ENCODE results near the gene TMEM132E. TPM values are rescaled to one million over a fixed set of nuclear protein-coding genes. Genes with fewer than 3 reads are reported as not detected.

Gene TMEM132E
- total and polyA plus RNA-seq, 11 donors = 0.04 to 0.20 (median 0.09) TPM; not detected in 8

DNA sequence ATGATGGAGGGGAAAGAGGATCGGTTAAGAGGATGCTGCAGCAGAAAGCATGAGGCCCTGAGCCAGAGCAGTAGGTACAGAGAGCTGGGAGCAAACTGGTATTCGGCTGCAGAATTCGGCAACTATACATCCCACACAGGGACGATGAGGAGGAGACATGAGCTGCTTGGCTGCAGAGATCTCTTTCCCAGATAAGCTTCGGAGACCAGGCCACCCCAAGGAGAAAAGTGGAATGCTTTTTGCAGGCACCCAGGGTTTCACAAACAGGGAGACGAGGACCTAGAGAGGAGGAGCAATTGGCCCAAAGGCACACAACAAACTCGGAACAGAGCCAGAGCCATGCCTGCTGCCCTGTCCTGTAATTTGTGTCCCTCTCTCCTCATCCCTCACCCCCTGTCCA is 62.0 kb downstream of the TMEM132E start:
- 59 to 65% (median 63%) methylated on average over 6 to 7 of the region's 7 CpGs for WGBS, 4 donors
- Histone ChIP-seq H3K4me3 (no peak overlapping the region), H3K27ac (no peak overlapping the region), H3K27me3 (peaks cover 0 to 72% (median 15%) of the 10 kb centered on the region in 9 donors), H3K4me1 (peaks cover 0 to 12% (median 5%) of the 10 kb centered on the region in 12 donors), H3K9me3 (no peaks in the 10 kb centered on the region), H3K36me3 (no peaks in the 10 kb centered on the region)
- TF ChIP-seq CTCF (IDR thresholded peaks at IDR 0.05) = no peak
- TF ChIP-seq POLR2A (IDR thresholded peaks at IDR 0.05) = no peak
- ATAC-seq = no peak
- no peak for DNase-seq
- intact Hi-C loops (cut with DNase I) = no loop called here

- WGBS, 4 donors = 69 to 76% (median 73%) methylated on average over 2 to 3 of the region's 3 CpGs
- ATAC-seq (no peak), DNase-seq (no peak)
- intact Hi-C loops (cut with DNase I) = no loop called here
- Histone ChIP-seq H3K27ac (no peak overlapping the region), H3K9me3 (no peaks in the 10 kb centered on the region), H3K36me3 (no peaks in the 10 kb centered on the region), H3K27me3 (peaks cover 0 to 46% (median 3%) of the 10 kb centered on the region in 9 donors), H3K4me3 (no peak overlapping the region), H3K4me1 (no peaks in the 10 kb centered on the region)
- no peak for TF ChIP-seq CTCF (IDR thresholded peaks at IDR 0.05)
- TF ChIP-seq POLR2A (IDR thresholded peaks at IDR 0.05) = no peak
Observed at GRCh38 chr17:34644941-34645550, 65.7 kb downstream of the TMEM132E start.

DNA sequence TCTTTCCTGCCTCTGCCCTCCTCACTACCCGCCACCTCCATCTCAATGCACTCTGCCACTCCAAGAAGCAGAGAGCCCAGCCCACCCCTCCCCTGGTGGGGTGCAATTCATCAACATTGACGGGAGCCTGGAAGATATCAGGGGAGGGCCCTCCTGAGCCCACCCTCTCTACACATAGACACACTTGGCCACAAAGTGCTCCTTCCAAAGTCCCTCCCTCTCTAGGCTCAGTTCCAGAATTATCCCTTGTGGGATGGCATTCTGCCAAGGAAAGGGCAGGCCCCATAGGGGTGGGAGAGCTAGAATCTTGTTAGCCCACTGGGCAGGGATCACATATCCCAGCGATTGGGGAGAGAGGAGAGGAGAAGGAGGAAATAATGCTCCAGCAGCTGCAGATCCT is 66.2 kb downstream of the TMEM132E start:
- H3K9me3 ChIP-seq = no peaks in the 10 kb centered on the region
- H3K36me3 ChIP-seq = no peaks in the 10 kb centered on the region
- no peak overlapping the region for H3K27ac ChIP-seq
- no peak overlapping the region for H3K4me3 ChIP-seq
- H3K27me3 ChIP-seq = peaks cover 0 to 44% (median 0%) of the 10 kb centered on the region in 9 donors
- no peaks in the 10 kb centered on the region for H3K4me1 ChIP-seq
- WGBS, 4 donors = 17 to 22% (median 21%) methylated on average over 3 of the region's 3 CpGs
- TF ChIP-seq CTCF (IDR thresholded peaks at IDR 0.05) = no peak
- no peak for TF ChIP-seq POLR2A (IDR thresholded peaks at IDR 0.05)
- no peak for DNase-seq
- ATAC-seq = no peak
- intact Hi-C loops (cut with DNase I) = no loop called here

DNA sequence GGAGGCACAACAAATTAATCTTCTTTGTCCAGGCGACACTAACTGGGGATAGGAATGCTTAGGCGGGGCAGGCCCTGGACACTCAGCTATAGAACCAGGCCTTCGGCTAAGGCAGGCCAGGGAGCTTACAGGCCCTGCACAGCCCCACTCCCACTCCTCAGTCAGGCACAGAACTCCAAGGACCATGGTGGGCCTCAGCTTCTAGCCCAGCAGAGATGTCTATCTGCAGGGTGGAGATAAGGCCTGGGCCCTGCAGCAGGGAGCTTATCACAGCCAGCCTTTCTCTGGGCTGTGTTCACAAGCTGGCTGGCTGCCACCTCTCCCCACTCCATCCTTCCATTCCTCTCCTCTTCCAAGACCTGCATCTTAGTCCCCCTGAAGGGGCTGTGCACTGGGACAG is 68.1 kb downstream of the TMEM132E start:
- no peak overlapping the region for H3K27ac ChIP-seq
- DNase-seq (no peak), ATAC-seq (no peak)
- peaks cover 0 to 49% (median 5%) of the 10 kb centered on the region in 9 donors for H3K27me3 ChIP-seq
- no peaks in the 10 kb centered on the region for H3K4me1 ChIP-seq
- intact Hi-C loops (cut with DNase I) = no loop called here
- no peaks in the 10 kb centered on the region for H3K36me3 ChIP-seq
- no peak overlapping the region for H3K4me3 ChIP-seq
- WGBS, 4 donors = 83 to 88% (median 83%) methylated on average over 3 of the region's 3 CpGs
- TF ChIP-seq CTCF (IDR thresholded peaks at IDR 0.05) (no peak), POLR2A (IDR thresholded peaks at IDR 0.05) (no peak)
- H3K9me3 ChIP-seq = no peaks in the 10 kb centered on the region
